MM.1S (cell line): Measurements from ENCODE around the gene CREG1.

Source experiments
- CTCF ChIP-seq: fragments of 300-600 bp; sonication (generic); IDR thresholded peaks from 2 replicates; pipeline ENCODE4 v1.5.1; 2016; ENCODE audit warnings: antibody characterized with exemption, low read length, mixed read lengths
- EZH2 ChIP-seq: fragments of 300-600 bp; sonication (generic); optimal IDR thresholded peaks from 2 replicates; pipeline ENCODE3; 2017; ENCODE audit warnings: low read depth, mild to moderate bottlenecking, antibody characterized with exemption, low read length, mixed read lengths

- TF ChIP-seq CTCF (no peak), EZH2 (no peak)
These were observed 13.2 kb upstream of the CREG1 start for GRCh38 chr1:167566766-167567165.
